ENCODE results near the gene STK36.

STK36 gene

GRCh38 chr2:218721488-218721887, 49.6 kb downstream of the STK36 start:
- no peak overlapping the region for H3K27ac ChIP-seq (ENCODE audit: low read depth, low read length)
- H3K9ac ChIP-seq (ENCODE audit: low read depth, low read length) = no peak overlapping the region
- H3K36me3 ChIP-seq (ENCODE audit: insufficient read depth, low read length) = peaks cover 12% of the 10 kb centered on the region
- no peaks in the 10 kb centered on the region for H3K27me3 ChIP-seq (ENCODE audit: insufficient read depth, low read length)
- no peak overlapping the region for H3K4me3 ChIP-seq (ENCODE audit: low read length)
- peaks cover 36% of the 10 kb centered on the region for H3K4me1 ChIP-seq (ENCODE audit: insufficient read depth, low read length)
- H3K9me3 ChIP-seq (ENCODE audit: insufficient read depth, low read depth, low read length) = peaks cover 7% of the 10 kb centered on the region

GRCh38 chr2:218721934-218722333, 50.0 kb downstream of the STK36 start:
- Histone ChIP-seq H3K36me3 (ENCODE audit: insufficient read depth, low read length) (peaks cover 8% of the 10 kb centered on the region; the same call in 1 of the 2 replicates), H3K4me3 (ENCODE audit: low read length) (no peak overlapping the region), H3K27me3 (ENCODE audit: insufficient read depth, low read length) (no peaks in the 10 kb centered on the region), H3K4me1 (ENCODE audit: insufficient read depth, low read length) (peaks cover 36% of the 10 kb centered on the region), H3K27ac (ENCODE audit: low read depth, low read length) (no peak overlapping the region), H3K9ac (ENCODE audit: low read depth, low read length) (no peak overlapping the region), H3K9me3 (ENCODE audit: insufficient read depth, low read depth, low read length) (peaks cover 10% of the 10 kb centered on the region)
- WGBS = 96% methylated on average over 2 of the region's 2 CpGs

GRCh38 chr2:218722419-218722818, 50.5 kb downstream of the STK36 start:
- no peak overlapping the region for H3K27ac ChIP-seq (ENCODE audit: low read depth, low read length)
- peaks cover 14% of the 10 kb centered on the region for H3K9me3 ChIP-seq (ENCODE audit: insufficient read depth, low read depth, low read length)
- peaks cover 36% of the 10 kb centered on the region for H3K4me1 ChIP-seq (ENCODE audit: insufficient read depth, low read length)
- WGBS = 67% methylated on average over 1 of the region's 1 CpG
- H3K4me3 ChIP-seq (ENCODE audit: low read length) = no peak overlapping the region
- H3K9ac ChIP-seq (ENCODE audit: low read depth, low read length) = no peak overlapping the region
- no peaks in the 10 kb centered on the region for H3K27me3 ChIP-seq (ENCODE audit: insufficient read depth, low read length)
- H3K36me3 ChIP-seq (ENCODE audit: insufficient read depth, low read length) = peaks cover 4% of the 10 kb centered on the region; the same call in 1 of the 2 replicates

GRCh38 chr2:218722876-218723785, 51.2 kb downstream of the STK36 start:
- WGBS = 77% methylated on average over 1 of the region's 1 CpG
- Histone ChIP-seq H3K4me1 (ENCODE audit: insufficient read depth, low read length) (peaks cover 36% of the 10 kb centered on the region), H3K27ac (ENCODE audit: low read depth, low read length) (no peak overlapping the region)

GRCh38 chr2:218726004-218726574, 54.2 kb downstream of the STK36 start:
- H3K4me3 ChIP-seq (ENCODE audit: low read length) = no peak overlapping the region
- peaks cover 18% of the 10 kb centered on the region for H3K9me3 ChIP-seq (ENCODE audit: insufficient read depth, low read depth, low read length)
- no peak overlapping the region for H3K9ac ChIP-seq (ENCODE audit: low read depth, low read length)
- no peak overlapping the region for H3K27ac ChIP-seq (ENCODE audit: low read depth, low read length)
- H3K36me3 ChIP-seq (ENCODE audit: insufficient read depth, low read length) = peaks cover 11% of the 10 kb centered on the region
- peaks cover 19% of the 10 kb centered on the region for H3K4me1 ChIP-seq (ENCODE audit: insufficient read depth, low read length)
- 95% methylated on average over 6 of the region's 6 CpGs for whole genome bisulfite sequencing
- no peaks in the 10 kb centered on the region for H3K27me3 ChIP-seq (ENCODE audit: insufficient read depth, low read length)

More at GRCh38 chr2:218722876-218723785, 51.2 kb downstream of the STK36 start:
- Histone ChIP-seq H3K4me3 (ENCODE audit: low read length) (no peak overlapping the region), H3K9ac (ENCODE audit: low read depth, low read length) (no peak overlapping the region), H3K27me3 (ENCODE audit: insufficient read depth, low read length) (no peaks in the 10 kb centered on the region), H3K9me3 (ENCODE audit: insufficient read depth, low read depth, low read length) (peaks cover 18% of the 10 kb centered on the region), H3K36me3 (ENCODE audit: insufficient read depth, low read length) (peaks cover 7% of the 10 kb centered on the region)

- H3K9ac ChIP-seq (ENCODE audit: low read depth, low read length) = no peak overlapping the region
- no peak overlapping the region for H3K4me3 ChIP-seq (ENCODE audit: low read length)
- no peak overlapping the region for H3K27ac ChIP-seq (ENCODE audit: low read depth, low read length)
- peaks cover 18% of the 10 kb centered on the region for H3K9me3 ChIP-seq (ENCODE audit: insufficient read depth, low read depth, low read length)
- peaks cover 11% of the 10 kb centered on the region for H3K36me3 ChIP-seq (ENCODE audit: insufficient read depth, low read length)
- WGBS = 89% methylated on average over 6 of the region's 6 CpGs
- peaks cover 20% of the 10 kb centered on the region for H3K4me1 ChIP-seq (ENCODE audit: insufficient read depth, low read length)
- H3K27me3 ChIP-seq (ENCODE audit: insufficient read depth, low read length) = no peaks in the 10 kb centered on the region
Measured at GRCh38 chr2:218727502-218728165, 55.7 kb downstream of the STK36 start.

GRCh38 chr2:218729640-218730039, 57.8 kb downstream of the STK36 start:
- Histone ChIP-seq H3K4me1 (ENCODE audit: insufficient read depth, low read length) (peaks cover 23% of the 10 kb centered on the region), H3K9ac (ENCODE audit: low read depth, low read length) (no peak overlapping the region), H3K27ac (ENCODE audit: low read depth, low read length) (no peak overlapping the region), H3K36me3 (ENCODE audit: insufficient read depth, low read length) (peaks cover 10% of the 10 kb centered on the region), H3K9me3 (ENCODE audit: insufficient read depth, low read depth, low read length) (peaks cover 18% of the 10 kb centered on the region), H3K27me3 (ENCODE audit: insufficient read depth, low read length) (no peaks in the 10 kb centered on the region), H3K4me3 (ENCODE audit: low read length) (no peak overlapping the region)
- 94% methylated on average over 3 of the region's 3 CpGs for WGBS

GRCh38 chr2:218732052-218732760, 60.3 kb downstream of the STK36 start:
- Histone ChIP-seq H3K9me3 (ENCODE audit: insufficient read depth, low read depth, low read length) (peaks cover 5% of the 10 kb centered on the region), H3K27ac (ENCODE audit: low read depth, low read length) (peak overlapping the region; percentile 47), H3K9ac (ENCODE audit: low read depth, low read length) (no peak overlapping the region), H3K27me3 (ENCODE audit: insufficient read depth, low read length) (no peaks in the 10 kb centered on the region), H3K4me3 (ENCODE audit: low read length) (no peak overlapping the region), H3K36me3 (ENCODE audit: insufficient read depth, low read length) (peaks cover 14% of the 10 kb centered on the region), H3K4me1 (ENCODE audit: insufficient read depth, low read length) (peaks cover 23% of the 10 kb centered on the region)
- WGBS = 91% methylated on average over 5 of the region's 5 CpGs

GRCh38 chr2:218732761-218733158, 60.9 kb downstream of the STK36 start:
- no peak overlapping the region for H3K9ac ChIP-seq (ENCODE audit: low read depth, low read length)
- H3K27me3 ChIP-seq (ENCODE audit: insufficient read depth, low read length) = no peaks in the 10 kb centered on the region
- H3K4me1 ChIP-seq (ENCODE audit: insufficient read depth, low read length) = peaks cover 23% of the 10 kb centered on the region
- 94% methylated on average over 2 of the region's 2 CpGs for WGBS
- H3K27ac ChIP-seq (ENCODE audit: low read depth, low read length) = peak overlapping the region; percentile 14; the same call in 1 of the 2 replicates
- peaks cover under 1% of the 10 kb centered on the region for H3K9me3 ChIP-seq (ENCODE audit: insufficient read depth, low read depth, low read length)
- H3K4me3 ChIP-seq (ENCODE audit: low read length) = no peak overlapping the region
- peaks cover 17% of the 10 kb centered on the region for H3K36me3 ChIP-seq (ENCODE audit: insufficient read depth, low read length)

- whole genome bisulfite sequencing = 90% methylated on average over 5 of the region's 6 CpGs
- no peak overlapping the region for H3K4me3 ChIP-seq (ENCODE audit: low read length)
- H3K27me3 ChIP-seq (ENCODE audit: insufficient read depth, low read length) = no peaks in the 10 kb centered on the region
- H3K36me3 ChIP-seq (ENCODE audit: insufficient read depth, low read length) = peaks cover 20% of the 10 kb centered on the region
- H3K9me3 ChIP-seq (ENCODE audit: insufficient read depth, low read depth, low read length) = no peaks in the 10 kb centered on the region
- no peak overlapping the region for H3K9ac ChIP-seq (ENCODE audit: low read depth, low read length)
- no peak overlapping the region for H3K27ac ChIP-seq (ENCODE audit: low read depth, low read length)
- H3K4me1 ChIP-seq (ENCODE audit: insufficient read depth, low read length) = peaks cover 23% of the 10 kb centered on the region
Measured at GRCh38 chr2:218733171-218734021, 61.5 kb downstream of the STK36 start.
